ENCODE measurements around the gene INPP5A.

INPP5A gene

GRCh38 chr10:132777441-132777840 lies 239.9 kb downstream of the INPP5A start:
- Histone ChIP-seq H3K9me3 (ENCODE audit: control insufficient read depth in 1 of 2, low read length in 2 of 2) (no peaks in the 10 kb centered on the region), H3K9ac (ENCODE audit: low read depth in 1 of 2, low read length in 2 of 2) (no peak overlapping the region), H3K27ac (ENCODE audit: low read depth, low read length) (no peak overlapping the region), H3K4me1 (ENCODE audit: control insufficient read depth in 1 of 2, insufficient read depth in 2 of 2, low read length in 2 of 2) (peaks cover 0 to 8% of the 10 kb centered on the region in 2 donors), H3K27me3 (ENCODE audit: control insufficient read depth in 1 of 2, insufficient read depth in 2 of 2, low read length in 2 of 2) (no peaks in the 10 kb centered on the region), H3K4me3 (ENCODE audit: low read depth in 1 of 2, low read length in 2 of 2) (no peak overlapping the region), H3K36me3 (ENCODE audit: control insufficient read depth in 1 of 2, insufficient read depth in 2 of 2, low read length in 2 of 2) (peaks cover 8 to 33% of the 10 kb centered on the region in 2 donors)

- H3K4me1 ChIP-seq (ENCODE audit: control insufficient read depth in 1 of 2, insufficient read depth in 2 of 2, low read length in 2 of 2), result peaks cover 0 to 8% of the 10 kb centered on the region in 2 donors
- H3K27me3 ChIP-seq (ENCODE audit: control insufficient read depth in 1 of 2, insufficient read depth in 2 of 2, low read length in 2 of 2), result peaks cover 0 to 6% of the 10 kb centered on the region in 2 donors
- no peak overlapping the region for H3K27ac ChIP-seq (ENCODE audit: low read depth, low read length)
- no peaks in the 10 kb centered on the region for H3K9me3 ChIP-seq (ENCODE audit: control insufficient read depth in 1 of 2, low read length in 2 of 2)
- peaks cover 8 to 40% of the 10 kb centered on the region in 2 donors for H3K36me3 ChIP-seq (ENCODE audit: control insufficient read depth in 1 of 2, insufficient read depth in 2 of 2, low read length in 2 of 2)
- no peak overlapping the region for H3K9ac ChIP-seq (ENCODE audit: low read depth in 1 of 2, low read length in 2 of 2)
- H3K4me3 ChIP-seq (ENCODE audit: low read depth in 1 of 2, low read length in 2 of 2), result no peak overlapping the region
These were observed 242.1 kb downstream of the INPP5A start for GRCh38 chr10:132779549-132780294.

- H3K4me1 ChIP-seq (ENCODE audit: control insufficient read depth in 1 of 2, insufficient read depth in 2 of 2, low read length in 2 of 2), result peaks cover 0 to 6% of the 10 kb centered on the region in 2 donors
- H3K36me3 ChIP-seq (ENCODE audit: control insufficient read depth in 1 of 2, insufficient read depth in 2 of 2, low read length in 2 of 2), result peaks cover 8 to 40% of the 10 kb centered on the region in 2 donors
- no peak overlapping the region for H3K27ac ChIP-seq (ENCODE audit: low read depth, low read length)
- H3K9ac ChIP-seq (ENCODE audit: low read depth in 1 of 2, low read length in 2 of 2), result no peak overlapping the region
- no peaks in the 10 kb centered on the region for H3K9me3 ChIP-seq (ENCODE audit: control insufficient read depth in 1 of 2, low read length in 2 of 2)
- no peak overlapping the region for H3K4me3 ChIP-seq (ENCODE audit: low read depth in 1 of 2, low read length in 2 of 2)
- H3K27me3 ChIP-seq (ENCODE audit: control insufficient read depth in 1 of 2, insufficient read depth in 2 of 2, low read length in 2 of 2), result peaks cover 0 to 6% of the 10 kb centered on the region in 2 donors
These were observed 242.8 kb downstream of the INPP5A start for GRCh38 chr10:132780356-132780755.

- Histone ChIP-seq H3K9me3 (ENCODE audit: control insufficient read depth in 1 of 2, low read length in 2 of 2) (no peaks in the 10 kb centered on the region), H3K9ac (ENCODE audit: low read depth in 1 of 2, low read length in 2 of 2) (no peak overlapping the region), H3K4me1 (ENCODE audit: control insufficient read depth in 1 of 2, insufficient read depth in 2 of 2, low read length in 2 of 2) (no peaks in the 10 kb centered on the region), H3K27me3 (ENCODE audit: control insufficient read depth in 1 of 2, insufficient read depth in 2 of 2, low read length in 2 of 2) (peaks cover 4 to 10% of the 10 kb centered on the region in 2 donors), H3K36me3 (ENCODE audit: control insufficient read depth in 1 of 2, insufficient read depth in 2 of 2, low read length in 2 of 2) (peaks cover 8 to 40% of the 10 kb centered on the region in 2 donors), H3K27ac (ENCODE audit: low read depth, low read length) (no peak overlapping the region), H3K4me3 (ENCODE audit: low read depth in 1 of 2, low read length in 2 of 2) (no peak overlapping the region)
These were observed 244.0 kb downstream of the INPP5A start for GRCh38 chr10:132781556-132781955.

- H3K9ac ChIP-seq (ENCODE audit: low read depth in 1 of 2, low read length in 2 of 2), result no peak overlapping the region
- H3K4me1 ChIP-seq (ENCODE audit: control insufficient read depth in 1 of 2, insufficient read depth in 2 of 2, low read length in 2 of 2), result no peaks in the 10 kb centered on the region
- peaks cover 8 to 15% of the 10 kb centered on the region in 2 donors for H3K27me3 ChIP-seq (ENCODE audit: control insufficient read depth in 1 of 2, insufficient read depth in 2 of 2, low read length in 2 of 2)
- H3K36me3 ChIP-seq (ENCODE audit: control insufficient read depth in 1 of 2, insufficient read depth in 2 of 2, low read length in 2 of 2), result peaks cover 4 to 34% of the 10 kb centered on the region in 2 donors
- H3K27ac ChIP-seq (ENCODE audit: low read depth, low read length), result no peak overlapping the region
- H3K4me3 ChIP-seq (ENCODE audit: low read depth in 1 of 2, low read length in 2 of 2), result no peak overlapping the region
- no peaks in the 10 kb centered on the region for H3K9me3 ChIP-seq (ENCODE audit: control insufficient read depth in 1 of 2, low read length in 2 of 2)
These were observed 245.8 kb downstream of the INPP5A start for GRCh38 chr10:132783165-132783939.

- H3K9ac ChIP-seq (ENCODE audit: low read depth in 1 of 2, low read length in 2 of 2), result no peak overlapping the region
- H3K27me3 ChIP-seq (ENCODE audit: control insufficient read depth in 1 of 2, insufficient read depth in 2 of 2, low read length in 2 of 2), result peaks cover 8 to 15% of the 10 kb centered on the region in 2 donors
- no peaks in the 10 kb centered on the region for H3K4me1 ChIP-seq (ENCODE audit: control insufficient read depth in 1 of 2, insufficient read depth in 2 of 2, low read length in 2 of 2)
- peaks cover 4 to 26% of the 10 kb centered on the region in 2 donors for H3K36me3 ChIP-seq (ENCODE audit: control insufficient read depth in 1 of 2, insufficient read depth in 2 of 2, low read length in 2 of 2)
- no peak overlapping the region for H3K4me3 ChIP-seq (ENCODE audit: low read depth in 1 of 2, low read length in 2 of 2)
- H3K27ac ChIP-seq (ENCODE audit: low read depth, low read length), result no peak overlapping the region
- no peaks in the 10 kb centered on the region for H3K9me3 ChIP-seq (ENCODE audit: control insufficient read depth in 1 of 2, low read length in 2 of 2)
These were observed 246.6 kb downstream of the INPP5A start for GRCh38 chr10:132783940-132784865.

GRCh38 chr10:132784866-132785722 lies 247.5 kb downstream of the INPP5A start:
- Histone ChIP-seq H3K36me3 (ENCODE audit: control insufficient read depth in 1 of 2, insufficient read depth in 2 of 2, low read length in 2 of 2) (peaks cover 4 to 22% of the 10 kb centered on the region in 2 donors), H3K27ac (ENCODE audit: low read depth, low read length) (no peak overlapping the region), H3K9ac (ENCODE audit: low read depth in 1 of 2, low read length in 2 of 2) (no peak overlapping the region), H3K9me3 (ENCODE audit: control insufficient read depth in 1 of 2, low read length in 2 of 2) (no peaks in the 10 kb centered on the region), H3K4me3 (ENCODE audit: low read depth in 1 of 2, low read length in 2 of 2) (no peak overlapping the region), H3K27me3 (ENCODE audit: control insufficient read depth in 1 of 2, insufficient read depth in 2 of 2, low read length in 2 of 2) (peaks cover 8 to 19% of the 10 kb centered on the region in 2 donors), H3K4me1 (ENCODE audit: control insufficient read depth in 1 of 2, insufficient read depth in 2 of 2, low read length in 2 of 2) (no peaks in the 10 kb centered on the region)

GRCh38 chr10:132785723-132786475 lies 248.3 kb downstream of the INPP5A start, which contains the start of gene NKX6-2:
TSS of gene NKX6-2 (minus strand) at chr10:132786147. CDS start at chr10:132785948, 199 bp downstream.
- no peak within 1 kb of the TSS for H3K4me3 ChIP-seq (ENCODE audit: low read depth in 1 of 2, low read length in 2 of 2)
- no peaks in the 10 kb centered on the region for H3K9me3 ChIP-seq (ENCODE audit: control insufficient read depth in 1 of 2, low read length in 2 of 2)
- H3K36me3 ChIP-seq (ENCODE audit: control insufficient read depth in 1 of 2, insufficient read depth in 2 of 2, low read length in 2 of 2), result peaks cover 4 to 20% of the 10 kb centered on the region in 2 donors
- H3K9ac ChIP-seq (ENCODE audit: low read depth in 1 of 2, low read length in 2 of 2), result no peak within 1 kb of the TSS
- no peaks in the 10 kb centered on the region for H3K4me1 ChIP-seq (ENCODE audit: control insufficient read depth in 1 of 2, insufficient read depth in 2 of 2, low read length in 2 of 2)
- H3K27ac ChIP-seq (ENCODE audit: low read depth, low read length), result no peak within 1 kb of the TSS
- peaks cover 13 to 22% of the 10 kb centered on the region in 2 donors for H3K27me3 ChIP-seq (ENCODE audit: control insufficient read depth in 1 of 2, insufficient read depth in 2 of 2, low read length in 2 of 2)

Data from duodenal mucosa (tissue), 2 donors.